ENCODE data around the gene ALKBH6.
A peak's percentile ranks its signal among the peaks of the same experiment; 100 is the strongest.

- TF ChIP-seq TAF1 (IDR thresholded peaks at IDR 0.05; ENCODE audit: low read depth) (peak; percentile 71), EP300 (IDR thresholded peaks at IDR 0.05; ENCODE audit: borderline replicate concordance) (peak; percentile 10; the same call in 1 of the 2 replicates), YY1 (IDR thresholded peaks at IDR 0.05; ENCODE audit: low read depth) (no peak)
Measured at GRCh38 chr19:36054119-36054732, 40.2 kb upstream of the ALKBH6 start, which contains the start of gene THAP8.
